Upper lobe of right lung (tissue), 1 donor: ENCODE measurements around the gene IGSF21. TPM values are rescaled to one million over a fixed set of nuclear protein-coding genes. Genes with fewer than 3 reads are reported as not detected.
A peak's percentile ranks its signal among the peaks of the same experiment; 100 is the strongest.

Experiments used
- ATAC-seq: fragments of 200-7000 bp; cut with Tn5 transposase; one replicate; pipeline ENCODE4 v1.9.1; 2020; ENCODE audit warnings: mild to moderate bottlenecking, moderate library complexity
- DNase-seq: peaks from one replicate; pipeline ENCODE4 v3.0.0-alpha.2; 2020
- H3K27ac ChIP-seq: fragments of 200-600 bp; one replicate; pipeline ENCODE4 v1.8.0; 2022
- H3K27me3 ChIP-seq: fragments of 200-600 bp; one replicate; pipeline ENCODE4 v1.8.0; 2022; ENCODE audit warnings: mild to moderate bottlenecking
- H3K36me3 ChIP-seq: fragments of 200-600 bp; one replicate; pipeline ENCODE4 v1.8.0; 2022
- H3K4me1 ChIP-seq: fragments of 200-600 bp; one replicate; pipeline ENCODE4 v1.8.0; 2022
- H3K4me3 ChIP-seq: fragments of 200-600 bp; one replicate; pipeline ENCODE4 v1.8.0; 2022; ENCODE audit warnings: mild to moderate bottlenecking
- H3K9me3 ChIP-seq: fragments of 200-600 bp; one replicate; pipeline ENCODE4 v1.8.0; 2022
- CTCF ChIP-seq: fragments of 200-600 bp; IDR thresholded peaks from one replicate; pipeline ENCODE4 v1.8.0; 2022; ENCODE audit warnings: antibody characterized with exemption
- intact Hi-C: fragments of 100-400 bp; cut with DNase I; formaldehyde crosslinking; loops from one replicate; pipeline ENCODE4 v1.11.0; 2022
- total RNA-seq: library from RNA; stranded (reverse); fragmentation: NEBNext Ultra II Directional; extraction: Animal tissue kit (Norgen Biotek cat#: 25700); gene quantifications from one replicate; pipeline ENCODE4 v1.2.1, GENCODE V29; 2021
- donor health status: DM: no; HTN: yes; CAD: no; lungs with severe emphysema.

IGSF21 gene
- total RNA-seq, 1 donor from 2014 or later: 3.2 TPM

DNA sequence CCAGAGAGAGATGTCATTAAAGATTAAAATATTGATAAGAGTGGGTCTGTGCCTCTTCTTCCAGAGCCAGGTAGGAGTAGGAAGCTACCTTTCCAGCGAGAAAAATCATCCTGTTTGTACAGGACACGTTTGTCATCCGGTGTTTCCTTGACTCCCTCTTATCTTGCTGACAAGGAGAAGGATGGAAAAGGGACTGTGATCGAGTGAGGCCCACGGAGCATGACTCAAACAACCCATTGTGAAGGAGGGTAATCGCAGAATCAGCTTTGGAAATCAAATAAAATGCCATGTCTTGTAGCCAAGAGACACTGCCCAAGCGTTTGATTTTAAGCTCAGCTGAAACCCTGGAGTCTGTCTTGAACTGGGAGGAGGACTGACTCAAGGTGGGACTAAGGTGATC lies 97.7 kb downstream of the IGSF21 start:
- Histone ChIP-seq H3K4me1 (no peaks in the 10 kb centered on the region), H3K9me3 (no peaks in the 10 kb centered on the region), H3K27me3 (peaks cover 37% of the 10 kb centered on the region), H3K27ac (no peak overlapping the region), H3K36me3 (no peaks in the 10 kb centered on the region), H3K4me3 (no peak overlapping the region)
- no peak for DNase-seq
- ATAC-seq: no peak
- no peak for TF ChIP-seq CTCF
- intact Hi-C loops: no loop called here

DNA sequence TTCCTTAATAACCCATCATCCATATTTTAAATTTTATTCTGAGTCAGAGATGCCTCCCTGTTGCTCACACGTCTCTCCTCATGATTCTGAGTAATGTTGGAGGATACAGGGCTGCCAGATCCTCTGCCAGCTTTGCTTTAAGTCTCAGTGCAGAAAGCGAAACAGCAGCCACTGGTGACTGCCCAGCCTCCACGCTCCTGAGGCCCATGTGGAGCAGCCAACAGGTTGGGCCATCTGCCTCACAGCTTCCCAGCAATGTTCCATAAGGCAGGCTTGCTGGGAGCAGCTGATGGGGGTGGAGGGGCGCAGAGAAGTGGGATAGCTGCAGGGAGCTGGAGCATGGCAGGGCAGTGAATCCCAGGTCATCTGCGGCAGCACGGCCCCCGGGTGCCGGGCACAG lies 104.2 kb downstream of the IGSF21 start:
- Histone ChIP-seq H3K4me3 (no peak overlapping the region), H3K9me3 (no peaks in the 10 kb centered on the region), H3K36me3 (no peaks in the 10 kb centered on the region), H3K27ac (no peak overlapping the region), H3K27me3 (peaks cover 9% of the 10 kb centered on the region), H3K4me1 (no peaks in the 10 kb centered on the region)
- no peak for DNase-seq
- no peak for ATAC-seq
- TF ChIP-seq CTCF: no peak
- intact Hi-C loops: no loop called here

DNA sequence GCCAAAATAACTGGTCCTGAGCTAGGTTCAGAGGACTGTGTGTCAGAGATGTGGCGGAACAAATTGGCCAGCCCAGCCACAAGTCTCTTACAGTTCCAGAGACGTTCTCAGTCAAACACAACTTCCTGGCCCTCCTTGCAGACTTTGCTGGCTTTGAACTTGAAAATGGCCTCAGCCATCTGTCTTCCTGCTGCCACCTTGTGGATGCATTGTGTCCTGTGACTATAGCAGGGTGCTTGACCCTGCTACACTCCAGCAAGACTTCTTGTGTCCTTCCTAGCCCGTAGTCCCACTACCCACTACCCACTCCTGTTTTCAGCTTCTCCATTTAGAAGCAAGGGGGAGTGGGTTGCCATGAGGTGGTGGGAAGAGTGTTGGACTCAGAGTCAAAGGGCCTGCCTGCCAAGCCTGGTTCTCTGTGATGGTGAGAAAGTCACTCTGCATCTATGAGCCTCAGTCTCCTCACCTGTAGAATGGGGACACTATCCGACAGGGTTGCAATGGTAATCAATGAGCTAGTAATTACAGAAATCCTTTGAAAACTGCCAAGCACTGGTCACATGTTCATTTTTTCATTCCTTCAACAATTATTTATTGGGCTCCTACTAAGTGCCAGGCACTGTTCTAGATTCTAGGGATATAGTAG lies 109.9 kb downstream of the IGSF21 start:
- H3K9me3 ChIP-seq: no peaks in the 10 kb centered on the region
- no peak overlapping the region for H3K27ac ChIP-seq
- no peaks in the 10 kb centered on the region for H3K27me3 ChIP-seq
- intact Hi-C loops: no loop called here
- no peaks in the 10 kb centered on the region for H3K36me3 ChIP-seq
- no peak overlapping the region for H3K4me3 ChIP-seq
- H3K4me1 ChIP-seq: no peaks in the 10 kb centered on the region
- peak; percentile 41 for ATAC-seq
- DNase-seq: no peak
- peak; percentile 22 for TF ChIP-seq CTCF

- no peaks in the 10 kb centered on the region for H3K4me1 ChIP-seq
- no peaks in the 10 kb centered on the region for H3K36me3 ChIP-seq
- H3K4me3 ChIP-seq: no peak overlapping the region
- ATAC-seq (no peak), DNase-seq (no peak)
- no peak overlapping the region for H3K27ac ChIP-seq
- peaks cover 4% of the 10 kb centered on the region for H3K9me3 ChIP-seq
- peaks cover 25% of the 10 kb centered on the region for H3K27me3 ChIP-seq
- intact Hi-C loops: no loop called here
- no peak for TF ChIP-seq CTCF
Measured at GRCh38 chr1:18229625-18230024, 122.0 kb downstream of the IGSF21 start.

- TF ChIP-seq CTCF: no peak
- Histone ChIP-seq H3K36me3 (no peaks in the 10 kb centered on the region), H3K27me3 (peaks cover 25% of the 10 kb centered on the region), H3K4me1 (no peaks in the 10 kb centered on the region), H3K9me3 (peaks cover 4% of the 10 kb centered on the region), H3K27ac (no peak overlapping the region), H3K4me3 (no peak overlapping the region)
- no peak for ATAC-seq
- DNase-seq: no peak
- intact Hi-C loops: no loop called here
Measured at GRCh38 chr1:18230321-18230720, 122.7 kb downstream of the IGSF21 start.

- intact Hi-C loops: no loop called here
- Histone ChIP-seq H3K4me1 (no peaks in the 10 kb centered on the region), H3K27ac (no peak overlapping the region), H3K27me3 (peaks cover 25% of the 10 kb centered on the region), H3K4me3 (no peak overlapping the region), H3K36me3 (no peaks in the 10 kb centered on the region), H3K9me3 (peaks cover 4% of the 10 kb centered on the region)
- TF ChIP-seq CTCF: no peak
- DNase-seq: no peak
- ATAC-seq: no peak
Measured at GRCh38 chr1:18230840-18231239, 123.2 kb downstream of the IGSF21 start.
